HUDEP-2 (cell line): ENCODE measurements around the gene SP100.
"Not testable (repeated sequence)": the region's sequence is repeated elsewhere in the genome, so short reads cannot be mapped to it uniquely, and the experiment has no call there.

Experiments
- DNase-seq, 76 experiments: peaks; one replicate each; lab custom pipeline; 2025; ENCODE audit not compliant: unreplicated experiment in 76 of 76; lab: John Stamatoyannopoulos, UW

Gene SP100

DNA sequence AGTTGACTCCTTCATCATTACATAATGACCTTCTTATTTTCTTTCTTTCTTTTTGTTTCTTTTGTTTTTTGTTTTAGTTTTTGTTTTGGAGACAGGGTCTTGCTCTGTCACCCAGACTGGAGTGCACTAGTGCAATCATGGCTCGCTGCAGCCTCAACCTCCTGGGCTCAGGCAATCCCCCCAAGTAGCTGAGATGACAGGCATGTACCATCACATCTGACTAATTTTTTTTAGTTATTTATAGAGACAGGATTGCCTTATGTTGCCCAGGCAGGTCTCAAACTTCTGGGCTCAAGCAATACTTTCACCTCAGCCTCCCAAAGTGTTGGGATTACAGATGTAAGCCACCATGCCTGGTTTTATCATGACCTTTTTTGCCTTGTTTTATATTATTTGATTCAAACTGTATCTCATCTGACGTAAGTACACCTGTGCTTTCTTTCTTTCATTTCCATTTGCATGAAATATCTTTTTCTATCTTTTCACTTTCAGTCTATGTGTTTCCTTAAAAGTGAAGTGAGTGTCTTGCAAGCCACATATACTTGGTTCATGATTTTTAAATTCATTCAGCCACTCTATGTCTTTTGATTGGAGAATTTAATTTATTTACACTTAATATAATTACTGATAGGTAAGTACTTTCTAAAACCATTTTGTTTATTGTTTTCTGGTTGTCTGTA lies 39.1 kb downstream of the SP100 start:
- no peak for DNase-seq

GRCh38 chr2:230457073-230457768 lies 41.2 kb downstream of the SP100 start:
- no peak for DNase-seq

DNA sequence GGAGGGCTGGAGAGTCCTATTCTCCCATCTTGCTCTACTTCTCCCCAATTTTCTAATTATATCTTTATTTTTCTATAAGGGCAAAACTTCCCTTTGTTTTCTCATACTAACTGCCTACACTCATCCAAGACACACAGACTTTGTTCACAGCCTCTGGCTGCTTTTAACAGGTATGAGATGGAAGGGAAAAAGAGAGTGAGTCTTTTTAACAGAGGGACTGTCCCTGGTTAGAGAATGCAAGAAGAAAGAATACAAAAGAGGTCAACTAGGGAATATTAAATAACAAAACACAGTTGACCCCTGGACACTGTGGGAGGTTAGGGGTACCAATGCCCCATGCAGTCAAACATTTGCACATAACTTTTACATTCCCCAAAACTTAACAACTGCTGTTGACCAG lies 41.8 kb downstream of the SP100 start:
- no peak for DNase-seq

DNA sequence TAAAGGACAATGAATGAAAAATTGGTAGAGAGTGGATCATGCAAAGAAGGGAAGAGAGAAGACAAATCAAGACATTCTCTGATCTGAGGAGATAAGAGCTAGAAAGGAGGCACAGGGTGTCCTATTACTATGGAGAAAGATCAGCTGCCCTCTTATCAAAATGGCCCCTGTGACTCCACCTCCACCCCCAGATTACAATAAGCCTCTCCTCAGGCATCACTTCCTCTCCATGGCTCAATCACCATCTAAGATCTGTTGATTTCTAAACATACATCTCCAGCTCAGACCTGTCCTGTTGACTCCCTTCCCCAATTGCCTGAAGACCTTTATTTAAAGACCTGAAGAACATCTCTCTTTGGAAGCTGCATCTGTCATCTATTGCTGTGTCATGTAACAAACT lies 43.2 kb downstream of the SP100 start:
- DNase-seq: peak in 4 of 76 experiments; percentile 2 to 31 (median 11)

DNA sequence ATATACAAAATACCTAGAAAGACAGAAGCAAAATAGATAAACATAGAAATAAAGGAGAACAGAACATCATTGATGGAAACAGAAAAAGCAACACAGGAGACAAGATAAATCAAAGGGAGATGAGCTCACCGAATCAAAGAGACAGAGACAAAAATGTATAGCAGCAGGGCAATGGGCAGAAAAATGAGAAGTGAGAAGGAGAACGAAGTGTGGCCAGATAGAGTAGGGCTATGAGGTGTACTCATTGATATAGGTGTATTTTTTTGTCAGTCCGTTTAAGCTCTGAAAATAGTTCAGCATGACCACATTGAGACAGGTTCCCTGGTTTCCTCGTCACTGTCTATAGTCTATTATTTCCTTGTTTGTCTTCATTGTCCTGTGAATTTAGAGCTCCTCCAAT lies 55.1 kb downstream of the SP100 start:
- no peak for DNase-seq

DNA sequence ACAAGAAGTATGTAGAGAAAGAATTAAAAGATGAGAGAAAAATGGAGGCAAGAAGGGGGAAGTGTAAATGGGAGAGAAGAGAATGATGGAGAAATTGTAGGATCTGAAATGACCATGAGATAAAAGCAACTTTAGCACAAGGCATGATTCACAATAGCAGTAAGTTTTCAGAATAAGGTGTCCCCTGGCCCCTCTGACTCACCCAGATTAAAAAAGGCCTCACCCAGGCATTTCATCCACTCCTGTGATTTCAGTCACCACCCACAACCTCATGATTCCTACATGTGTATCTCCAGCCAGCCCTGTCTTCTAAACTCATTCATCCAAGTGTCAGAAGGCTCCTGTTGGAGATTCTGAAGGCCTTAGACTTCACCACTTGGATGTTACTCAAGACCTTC lies 56.6 kb downstream of the SP100 start:
- DNase-seq: peak in 2 of 76 experiments; percentile 1 to 9

- no peak for DNase-seq
These were observed 57.4 kb downstream of the SP100 start for GRCh38 chr2:230473378-230473777.

DNA sequence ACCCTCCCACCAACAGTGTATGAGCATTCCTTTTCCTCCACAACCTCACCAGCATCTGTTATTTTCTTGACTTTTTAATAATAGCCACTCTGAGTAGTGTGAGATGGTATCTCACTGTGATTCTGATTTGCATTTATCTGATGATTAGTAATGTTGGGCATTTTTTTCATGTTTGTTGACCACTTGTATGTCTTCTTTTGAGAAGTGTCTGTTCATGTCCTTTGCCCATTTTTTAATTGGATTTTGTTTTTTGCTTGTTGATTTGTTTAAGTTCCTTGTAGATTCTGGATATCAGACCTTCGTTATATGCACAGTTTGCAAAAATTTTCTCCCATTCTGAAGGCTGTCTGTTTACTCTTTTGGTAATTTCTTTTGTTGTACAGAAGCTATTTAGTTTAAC lies 59.1 kb downstream of the SP100 start:
- DNase-seq: no peak

DNA sequence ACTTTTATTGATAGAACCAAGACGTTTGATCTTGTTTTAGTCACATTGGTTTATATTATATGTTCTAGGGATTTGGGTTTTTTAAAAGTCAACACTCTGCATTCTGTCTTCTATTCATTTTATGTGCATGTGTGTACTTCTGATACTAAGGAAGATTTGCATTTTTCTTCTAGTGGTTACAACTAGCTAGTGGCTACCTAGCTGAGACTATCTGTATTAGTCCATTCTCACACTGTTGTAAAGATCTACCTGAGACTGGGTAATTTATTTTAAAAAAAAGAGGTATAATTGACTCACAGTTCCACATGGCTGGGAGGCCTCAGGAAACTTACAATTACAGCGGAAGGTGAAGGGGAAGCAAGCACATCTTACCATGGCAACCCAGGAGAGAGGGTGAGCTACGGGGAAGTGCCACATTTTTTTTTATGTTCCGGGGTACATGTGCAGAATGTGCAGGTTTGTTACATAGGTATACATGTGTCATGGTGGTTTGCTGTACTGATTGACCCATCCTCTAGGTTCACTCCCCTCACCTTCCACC lies 69.9 kb downstream of the SP100 start:
- DNase-seq: no peak

DNA sequence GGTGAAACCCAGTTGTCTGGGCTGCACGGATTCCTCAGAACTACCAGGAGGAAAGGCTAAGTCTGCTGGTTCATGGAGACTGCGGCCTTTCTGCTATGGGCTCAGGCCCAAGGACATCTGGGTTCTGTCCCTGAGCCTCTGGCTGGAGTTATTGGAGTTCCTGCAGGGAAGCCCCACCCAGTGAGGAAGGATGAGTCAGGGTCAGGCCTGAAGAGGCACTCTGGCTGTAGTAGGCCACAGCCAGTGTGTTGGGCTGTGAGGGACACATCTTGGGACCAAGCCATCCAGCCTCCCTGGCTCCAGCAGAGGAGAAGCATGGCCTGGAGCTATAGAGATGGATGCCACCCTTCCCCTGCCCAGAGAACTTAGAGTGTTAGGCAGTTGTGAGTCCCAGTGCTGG lies 75.2 kb downstream of the SP100 start:
- not testable (repeated sequence) for DNase-seq

- no peak for DNase-seq
These were observed 76.1 kb downstream of the SP100 start for GRCh38 chr2:230492107-230492506.

- DNase-seq: no peak
These were observed 79.0 kb downstream of the SP100 start for GRCh38 chr2:230494980-230495379.

DNA sequence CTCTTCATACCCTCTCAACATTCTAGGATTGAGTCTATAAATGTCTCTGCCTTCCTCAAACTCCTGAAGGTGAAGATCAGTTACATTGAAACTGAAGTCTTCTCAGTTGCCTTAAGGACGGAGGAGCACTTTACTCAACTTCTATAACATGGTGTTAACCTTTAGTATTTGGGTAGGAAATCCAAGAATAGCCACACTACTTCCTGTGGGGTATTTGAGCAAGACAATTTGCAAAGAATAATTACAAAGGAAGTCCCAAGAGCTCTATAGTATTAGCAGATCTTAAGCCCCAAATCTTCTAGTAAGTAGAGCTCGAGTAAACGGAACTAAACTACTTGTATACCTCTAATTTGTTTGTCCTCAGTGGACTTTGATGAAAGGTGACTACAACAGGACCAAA lies 80.9 kb downstream of the SP100 start:
- no peak for DNase-seq

GRCh38 chr2:230498506-230499107 lies 82.6 kb downstream of the SP100 start:
- DNase-seq: no peak

DNA sequence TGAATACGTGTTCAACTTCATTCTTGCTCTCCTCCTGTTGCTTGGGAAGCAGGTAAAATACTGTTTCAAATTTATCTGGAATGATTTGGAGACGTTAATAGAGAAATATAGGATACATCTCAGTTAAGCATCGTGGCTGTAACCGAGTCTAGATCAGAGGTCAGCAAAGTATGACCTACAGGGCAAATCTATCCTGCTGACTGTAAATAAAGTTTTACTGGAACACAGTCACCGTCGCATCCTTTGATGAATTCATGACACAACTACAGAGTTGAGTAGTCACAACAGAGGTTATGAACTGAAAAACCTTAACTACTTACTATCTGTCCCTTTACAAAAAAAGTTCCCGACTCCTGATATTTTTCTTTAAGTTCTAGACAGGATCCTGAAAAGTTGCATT lies 86.6 kb downstream of the SP100 start:
- DNase-seq: no peak

DNA sequence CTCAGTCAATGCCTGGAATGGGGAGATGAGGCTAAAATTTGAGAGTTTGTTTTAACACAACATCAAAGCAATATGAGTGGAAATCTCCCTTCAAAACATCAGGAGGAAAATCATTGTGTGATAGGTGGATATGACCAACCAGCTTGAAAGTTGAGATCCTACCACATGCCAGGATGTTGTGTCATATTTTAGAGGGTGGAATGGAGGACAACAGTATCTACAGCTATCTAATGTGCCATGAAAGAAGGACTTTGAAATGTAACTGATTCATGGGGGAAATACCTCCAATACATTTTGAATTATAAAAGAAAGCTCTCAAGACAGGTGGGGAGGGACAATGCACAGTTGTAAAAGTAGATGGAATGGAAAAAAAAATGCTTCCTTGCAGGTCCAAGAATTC lies 87.8 kb downstream of the SP100 start:
- DNase-seq: no peak

- DNase-seq: no peak
These were observed 89.2 kb downstream of the SP100 start for GRCh38 chr2:230505162-230505561.

DNA sequence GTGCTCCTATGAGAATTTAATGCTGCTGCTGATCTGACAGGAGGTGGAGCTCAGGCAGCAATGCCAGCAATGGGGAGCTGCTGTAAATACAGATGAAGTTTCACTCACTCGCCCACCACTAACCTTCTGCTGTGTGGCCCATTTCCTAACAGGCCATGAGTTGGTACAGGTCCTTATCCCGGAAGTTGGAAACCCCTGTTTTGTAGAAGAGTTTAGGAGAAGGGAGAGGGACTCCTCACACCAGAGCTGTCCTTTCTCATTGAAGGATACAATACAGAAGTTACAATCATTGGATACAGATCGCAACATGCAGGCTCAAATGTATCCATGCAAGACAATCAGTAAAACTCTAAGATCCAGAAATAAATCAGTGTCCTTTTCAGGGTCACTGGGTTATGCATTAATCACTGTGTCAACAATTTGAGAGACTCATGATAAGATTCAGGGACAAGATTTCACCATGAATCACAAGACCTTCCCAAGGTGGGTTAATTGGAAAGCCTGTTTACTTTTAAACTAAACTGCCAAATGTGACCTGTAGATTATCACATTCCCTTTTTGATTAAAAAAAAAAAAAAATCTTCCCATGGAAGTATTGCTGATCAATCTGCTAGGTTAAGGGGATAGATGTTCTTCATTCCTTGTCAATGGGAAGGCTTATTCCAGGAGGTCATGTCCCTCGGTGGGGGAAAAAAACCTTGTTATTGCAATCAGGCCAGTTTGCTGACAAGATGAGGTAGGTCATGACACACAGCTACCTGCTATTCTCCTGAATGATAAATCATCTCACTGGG lies 97.2 kb downstream of the SP100 start:
- no peak for DNase-seq

DNA sequence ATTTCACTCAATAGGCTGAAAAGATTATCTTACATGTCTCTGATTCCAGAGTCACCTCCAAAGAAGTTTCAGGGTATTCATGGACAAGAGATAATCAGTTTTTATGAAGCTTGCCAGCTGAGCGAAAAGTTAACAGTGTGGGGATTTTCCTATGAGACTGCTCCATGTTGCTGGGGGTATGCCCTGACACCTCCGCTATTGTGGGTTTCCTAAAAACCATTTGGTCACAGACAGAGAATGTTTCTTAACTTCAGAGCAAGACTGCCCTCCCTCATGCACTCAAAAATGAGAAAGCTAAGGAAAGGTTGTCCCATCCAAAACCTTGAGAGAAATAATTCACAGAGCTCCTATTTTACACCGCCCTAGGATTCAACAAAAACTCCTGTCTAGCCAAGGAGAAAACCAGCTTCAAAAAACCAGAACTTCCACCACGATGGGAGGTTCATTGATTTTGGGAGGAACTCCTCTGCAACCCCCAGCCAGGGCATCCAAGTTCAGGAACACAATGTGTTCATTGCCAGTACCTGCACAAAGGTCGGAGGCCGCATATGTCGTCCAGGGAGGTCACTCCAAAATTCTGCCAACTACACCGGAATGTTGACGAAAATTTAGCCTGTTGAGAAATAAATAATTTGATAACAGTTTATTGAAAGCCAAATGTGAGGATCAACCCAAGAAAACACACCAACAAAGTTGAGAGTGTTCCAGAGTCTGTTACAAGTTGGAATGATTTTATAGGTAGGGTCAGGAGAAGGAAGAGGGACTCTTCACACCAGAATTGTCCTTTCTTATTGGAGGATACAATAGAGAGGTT lies 104.3 kb downstream of the SP100 start:
- DNase-seq: no peak

DNA sequence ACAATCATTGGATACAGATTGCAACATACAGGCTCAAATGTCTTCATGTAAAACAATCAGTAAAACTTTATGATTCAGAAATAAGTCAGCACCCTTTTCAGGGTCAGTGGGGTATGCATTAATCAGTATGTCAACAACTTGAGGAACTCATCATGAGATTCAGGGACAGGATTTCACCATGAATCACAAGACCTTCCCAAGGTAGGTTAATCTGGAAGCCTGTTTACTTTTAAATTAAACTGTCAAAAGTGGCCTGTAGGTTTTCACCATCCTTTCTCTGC lies 104.8 kb downstream of the SP100 start:
- no peak for DNase-seq
